A673 (cell line): Measurements from ENCODE around the gene MGMT.

Source experiments
- EZH2 ChIP-seq: fragments of 200-600 bp; sonication (generic); IDR thresholded peaks from 2 replicates; pipeline ENCODE4 v1.6.1; 2017; ENCODE audit warnings: borderline replicate concordance, low read depth, mild to moderate bottlenecking, mixed read lengths, antibody characterized with exemption, low read length; ENCODE audit not compliant: poor library complexity, severe bottlenecking
- TF ChIP-seq, protein P1 (sequence below): fragments of 300-800, 200-600 bp; sonication (generic); conservative IDR thresholded peaks from 2 replicates; pipeline ENCODE4 v1.5.1; 2017; ENCODE audit warnings: low read depth, mild to moderate bottlenecking, antibody characterized with exemption, low read length, moderate library complexity, mixed read lengths

DNA sequence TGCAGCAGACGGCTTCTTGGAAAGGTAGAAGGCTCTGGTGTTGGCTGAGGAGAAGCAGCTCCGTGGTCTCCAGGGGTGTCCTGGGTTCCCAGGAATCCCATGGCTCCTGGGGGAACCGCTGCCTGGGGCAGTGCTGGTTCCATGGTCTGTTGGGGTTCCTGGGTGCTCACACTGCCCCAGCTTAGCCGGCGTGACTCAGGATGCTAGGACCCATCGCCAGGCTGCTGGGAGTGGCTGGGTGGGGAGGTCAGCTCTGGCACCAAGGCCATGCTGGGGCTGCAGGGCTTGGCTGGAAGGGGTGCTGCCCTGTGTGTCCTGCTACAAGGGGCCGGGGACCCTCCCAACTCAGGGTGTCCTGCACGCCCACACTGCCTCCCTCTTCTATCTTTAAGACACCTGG, 9.4 kb downstream of the MGMT start:
- TF ChIP-seq, protein P1, sequence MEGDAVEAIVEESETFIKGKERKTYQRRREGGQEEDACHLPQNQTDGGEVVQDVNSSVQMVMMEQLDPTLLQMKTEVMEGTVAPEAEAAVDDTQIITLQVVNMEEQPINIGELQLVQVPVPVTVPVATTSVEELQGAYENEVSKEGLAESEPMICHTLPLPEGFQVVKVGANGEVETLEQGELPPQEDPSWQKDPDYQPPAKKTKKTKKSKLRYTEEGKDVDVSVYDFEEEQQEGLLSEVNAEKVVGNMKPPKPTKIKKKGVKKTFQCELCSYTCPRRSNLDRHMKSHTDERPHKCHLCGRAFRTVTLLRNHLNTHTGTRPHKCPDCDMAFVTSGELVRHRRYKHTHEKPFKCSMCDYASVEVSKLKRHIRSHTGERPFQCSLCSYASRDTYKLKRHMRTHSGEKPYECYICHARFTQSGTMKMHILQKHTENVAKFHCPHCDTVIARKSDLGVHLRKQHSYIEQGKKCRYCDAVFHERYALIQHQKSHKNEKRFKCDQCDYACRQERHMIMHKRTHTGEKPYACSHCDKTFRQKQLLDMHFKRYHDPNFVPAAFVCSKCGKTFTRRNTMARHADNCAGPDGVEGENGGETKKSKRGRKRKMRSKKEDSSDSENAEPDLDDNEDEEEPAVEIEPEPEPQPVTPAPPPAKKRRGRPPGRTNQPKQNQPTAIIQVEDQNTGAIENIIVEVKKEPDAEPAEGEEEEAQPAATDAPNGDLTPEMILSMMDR, result no peak
- TF ChIP-seq EZH2, result no peak
